Heart left ventricle (tissue), 16 donors: Measurements from ENCODE around the gene SCAMP4. TPM values are rescaled to one million over a fixed set of nuclear protein-coding genes. Genes with fewer than 3 reads are reported as not detected.
A peak's percentile ranks its signal among the peaks of the same experiment; 100 is the strongest.

Source experiments
- ATAC-seq, 4 donors: fragments of 200-7000 bp; cut with Tn5 transposase; one replicate each; pipeline ENCODE4 v1.9.1; 2020 to 2022; ENCODE audit warnings: moderate library complexity in 4 of 4, mild to moderate bottlenecking in 3 of 4, moderate number of reproducible peaks in 1 of 4
- DNase-seq, 5 donors: peaks; one replicate each; pipeline ENCODE4 v3.0.0-alpha.2; 2020
- H3K27ac ChIP-seq, 12 donors: fragments of 200-600 bp; sonication (generic) in 4 of 12; one replicate each; pipeline versions ENCODE4 v1.5.0 to v1.8.0; 2016 to 2022; ENCODE audit warnings: mild to moderate bottlenecking in 2 of 12
- H3K27me3 ChIP-seq, 9 donors: fragments of 200-600 bp; sonication (generic) in 2 of 9; one replicate each; pipeline versions ENCODE4 v1.5.1 to v1.8.0; 2016 to 2022; ENCODE audit warnings: mild to moderate bottlenecking in 3 of 9
- H3K36me3 ChIP-seq, 9 donors: fragments of 200-600 bp; sonication (generic) in 2 of 9; one replicate each; pipeline versions ENCODE4 v1.5.0 to v1.8.0; 2018 to 2022; ENCODE audit warnings: mild to moderate bottlenecking in 2 of 9
- H3K4me1 ChIP-seq, 12 donors: fragments of 200-600 bp; sonication (generic) in 4 of 12; one replicate each; pipeline versions ENCODE4 v1.5.0 to v1.8.0; 2016 to 2022; ENCODE audit warnings: mild to moderate bottlenecking in 3 of 12
- H3K4me3 ChIP-seq, 12 donors: fragments of 200-600 bp; sonication (generic) in 4 of 12; one replicate each; pipeline versions ENCODE4 v1.5.0 to v1.8.0; 2017 to 2022; ENCODE audit warnings: mild to moderate bottlenecking in 9 of 12, moderate library complexity in 4 of 12
- H3K9me3 ChIP-seq, 12 donors: fragments of 200-600 bp; sonication (generic) in 4 of 12; one replicate each; pipeline versions ENCODE4 v1.5.0 to v1.8.0; 2016 to 2022; ENCODE audit warnings: mild to moderate bottlenecking in 1 of 12
- CTCF ChIP-seq, 12 donors: fragments of 200-600 bp; sonication (generic) in 4 of 12; IDR thresholded peaks; one replicate each; pipeline versions ENCODE4 v1.5.0 to v1.8.0; 2018 to 2022; ENCODE audit warnings: antibody characterized with exemption in 12 of 12, mild to moderate bottlenecking in 5 of 12
- POLR2A ChIP-seq, 2 donors: fragments of 450-650 bp; IDR thresholded peaks; one replicate each; pipeline ENCODE4 v1.6.1; 2017; ENCODE audit warnings: antibody characterized with exemption in 2 of 2, mild to moderate bottlenecking in 2 of 2, moderate library complexity in 2 of 2
- WGBS, 4 donors: extraction: QIAGEN DNeasy Blood & Tissue Kit in 2 of 4; methylation state at CpG; one replicate each; pipeline versions ENCODE4 v1.1.5 to v1.1.7; 2013 to 2018; 5-methylcytosine and 5-hydroxymethylcytosine counted together
- intact Hi-C, 10 donors: fragments of 100-400 bp; cut with DNase I; formaldehyde crosslinking; loops; one replicate each; pipeline versions ENCODE4 v1.11.1 to v1.14.2; 2022
- polyA plus RNA-seq, 2 donors: library from polyadenylated mRNA; stranded (reverse); fragments of 200-250 nt; gene quantifications; one replicate each; pipeline ENCODE4 v1.2.3, GENCODE V29; 2013
- total RNA-seq, 9 donors: library from RNA; depleted of rRNA in 2 of 9; stranded (reverse); fragments of >200 nt in 2 of 9; fragmentation: NEBNext Ultra II Directional in 3 of 9; extraction: Animal tissue kit (Norgen Biotek cat#: 25700) in 3 of 9; gene quantifications; one replicate each; pipeline versions ENCODE4 v1.1.0 to v1.2.4, GENCODE V29; 2016 to 2023
- donor health status: ischemic (EF 13 %, LVEDD 7.1; RV severe dilation, severe dysfunction).
- donor health status: healthy with polysubstance abuse.
- donor health status: DM: no; HTN: yes; CAD: no.
- donor health status: DM: no; HTN: no; CAD: no.
- donor health status: ischemic (EF 25% LVEDD 6.9; RV normal size, moderate dysfunction).
- donor health status: ischemic (EF 25% LVEDD 5.7; RV mildly dilated, moderate dysfunction).
- donor health status: healthy.
- donor health status: DM: yes; HTN: yes; CAD: no.
- donor health status: ischemic (EF 35%, LVEDD 5.7; RV mildly dilated, moderate dysfunction).
- donor health status: nonischemic (EF 11% LVEDD 7.7; RV severe dilation, severe dysfunction).
- donor health status: DM: yes; HTN: yes; CAD: no.
- donor health status: PGD.
- donor health status: ischemic (EF 29% LVEDD 5.4; RV normal size, mild dysfunction).
- donor health status: nonischemic (EF 23%, LVEDD 6.1; RV moderate dilation, normal function).

Gene SCAMP4
- total and polyA plus RNA-seq, 11 donors: 13.5 to 38.8 (median 19.1) TPM

- peaks cover 0 to 16% (median 0%) of the 10 kb centered on the region in 9 donors for H3K36me3 ChIP-seq
- peaks cover 0 to 9% (median 0%) of the 10 kb centered on the region in 12 donors for H3K4me1 ChIP-seq
- no peak overlapping the region for H3K4me3 ChIP-seq
- 85 to 89% (median 87%) methylated on average over 20 to 40 of the region's 40 CpGs for WGBS, 4 donors
- H3K27ac ChIP-seq: peak overlapping the region in 1 of 12 donors; percentile 38
- DNase-seq: peak in 1 of 5 donors; percentile 63
- no peak for ATAC-seq
- H3K27me3 ChIP-seq: no peaks in the 10 kb centered on the region
- TF ChIP-seq CTCF (IDR thresholded peaks at IDR 0.05) (no peak), POLR2A (IDR thresholded peaks at IDR 0.05) (no peak)
- H3K9me3 ChIP-seq: no peaks in the 10 kb centered on the region
- intact Hi-C loops: no loop called here
Observed at GRCh38 chr19:1957562-1958248, 52.5 kb downstream of the SCAMP4 start.

GRCh38 chr19:1959928-1960589 is 54.9 kb downstream of the SCAMP4 start:
- ATAC-seq (peak in 1 of 4 donors; percentile 12), DNase-seq (no peak)
- intact Hi-C loops: no loop called here
- no peak overlapping the region for H3K27ac ChIP-seq
- H3K9me3 ChIP-seq: no peaks in the 10 kb centered on the region
- WGBS, 4 donors: 88 to 91% (median 90%) methylated on average over 24 to 32 of the region's 32 CpGs
- H3K36me3 ChIP-seq: peaks cover 0 to 4% (median 0%) of the 10 kb centered on the region in 9 donors
- no peaks in the 10 kb centered on the region for H3K27me3 ChIP-seq
- H3K4me3 ChIP-seq: no peak overlapping the region
- TF ChIP-seq POLR2A (IDR thresholded peaks at IDR 0.05): no peak
- TF ChIP-seq CTCF (IDR thresholded peaks at IDR 0.05): no peak
- H3K4me1 ChIP-seq: peaks cover 0 to 6% (median 0%) of the 10 kb centered on the region in 12 donors

GRCh38 chr19:1961000-1961883 is 56.0 kb downstream of the SCAMP4 start:
- ATAC-seq (no peak), DNase-seq (peak in 1 of 5 donors; percentile 62)
- Histone ChIP-seq H3K4me3 (no peak overlapping the region), H3K27ac (no peak overlapping the region), H3K27me3 (no peaks in the 10 kb centered on the region), H3K9me3 (no peaks in the 10 kb centered on the region), H3K36me3 (peaks cover 0 to 4% (median 0%) of the 10 kb centered on the region in 9 donors), H3K4me1 (peaks cover 0 to 6% (median 0%) of the 10 kb centered on the region in 12 donors)
- intact Hi-C loops: no loop called here
- TF ChIP-seq CTCF (IDR thresholded peaks at IDR 0.05) (no peak), POLR2A (IDR thresholded peaks at IDR 0.05) (no peak)
- WGBS, 4 donors: 87 to 92% (median 92%) methylated on average over 26 to 42 of the region's 42 CpGs
